Keratinocyte (primary cell): Measurements from ENCODE around the gene HOPX. TPM values are rescaled to one million over a fixed set of nuclear protein-coding genes. Genes with fewer than 3 reads are reported as not detected.

Experiments
- DNase-seq: peaks from one replicate; pipeline ENCODE4 v3.0.0-alpha.2; 2011; ENCODE audit warnings: low read depth, missing footprints, low spot score
- FAIRE-seq: peaks from 2 replicates; lab custom pipeline; 2011; peaks lifted over from hg19 to GRCh38; lab: Jason Lieb, UNC
- H2AFZ ChIP-seq: 2 replicates; pipeline ENCODE4 v1.6.0; 2012; ENCODE audit warnings: low read length, control low read depth, inconsistent platforms; ENCODE audit not compliant: control insufficient read depth
- H3K27ac ChIP-seq: 2 replicates; pipeline ENCODE4 v1.5.1; 2011; ENCODE audit warnings: low read length; ENCODE audit not compliant: control insufficient read depth, insufficient read depth
- H3K27me3 ChIP-seq: 3 replicates; pipeline ENCODE4 v1.6.0; 2011; ENCODE audit warnings: low read length; ENCODE audit not compliant: control insufficient read depth, insufficient read depth; ENCODE audit errors: extremely low read depth
- H3K36me3 ChIP-seq, 2 experiments: 2 replicates in 1 of 2; 3 replicates in 1 of 2; pipeline ENCODE4 v1.5.1; 2011; ENCODE audit warnings: low read length in 2 of 2, mild to moderate bottlenecking in 1 of 2; ENCODE audit not compliant: control insufficient read depth in 2 of 2, insufficient read depth in 2 of 2; ENCODE audit errors: extremely low read depth in 1 of 2
- H3K4me1 ChIP-seq: 3 replicates; pipeline ENCODE4 v1.5.1; 2011; ENCODE audit warnings: low read length; ENCODE audit not compliant: control insufficient read depth, insufficient read depth; ENCODE audit errors: extremely low read depth
- H3K4me2 ChIP-seq: 3 replicates; pipeline ENCODE4 v1.6.0; 2011; ENCODE audit warnings: low read depth, low read length; ENCODE audit not compliant: control insufficient read depth, insufficient read depth; ENCODE audit errors: extremely low read depth
- H3K4me3 ChIP-seq, 3 experiments: fragments of 200-600 bp in 1 of 3; sonication (generic) in 1 of 3; 2 replicates in 2 of 3; 3 replicates in 1 of 3; pipeline ENCODE4 v1.5.1; 2011 to 2016; ENCODE audit warnings: low read length in 3 of 3, mild to moderate bottlenecking in 3 of 3, control low read depth in 2 of 3, inconsistent platforms in 1 of 3, low read depth in 1 of 3, mixed read lengths in 1 of 3, mixed run types in 1 of 3, moderate library complexity in 1 of 3; ENCODE audit not compliant: control insufficient read depth in 2 of 3, insufficient read depth in 2 of 3; ENCODE audit errors: extremely low read depth in 1 of 3
- H3K79me2 ChIP-seq: 2 replicates; pipeline ENCODE4 v1.6.0; 2012; ENCODE audit warnings: low read length; ENCODE audit not compliant: control insufficient read depth, insufficient read depth
- H3K9ac ChIP-seq: 3 replicates; pipeline ENCODE4 v1.6.0; 2011; ENCODE audit warnings: low read length; ENCODE audit not compliant: control insufficient read depth, insufficient read depth; ENCODE audit errors: extremely low read depth
- H3K9me1 ChIP-seq: 3 replicates; pipeline ENCODE4 v1.6.0; 2011; ENCODE audit warnings: low read length; ENCODE audit not compliant: control insufficient read depth, insufficient read depth; ENCODE audit errors: extremely low read depth
- H3K9me3 ChIP-seq: 2 replicates; pipeline ENCODE4 v1.5.1; 2012; ENCODE audit warnings: low read depth, low read length; ENCODE audit not compliant: control insufficient read depth
- H4K20me1 ChIP-seq: 3 replicates; pipeline ENCODE4 v1.6.0; 2011; ENCODE audit warnings: low read length; ENCODE audit not compliant: control insufficient read depth, insufficient read depth; ENCODE audit errors: extremely low read depth
- CTCF ChIP-seq, 3 experiments: IDR thresholded peaks in 1 of 3; conservative IDR thresholded peaks in 1 of 3; optimal IDR thresholded peaks in 1 of 3; 2 replicates in 2 of 3; 3 replicates in 1 of 3; pipeline versions ENCODE3 to v1.5.1; 2011; ENCODE audit warnings: low read length in 3 of 3, mild to moderate bottlenecking in 3 of 3, moderate library complexity in 2 of 3, control low read depth in 1 of 3, inconsistent platforms in 1 of 3; ENCODE audit not compliant: insufficient read depth in 2 of 3; ENCODE audit errors: extremely low read depth in 1 of 3
- EZH2 ChIP-seq: IDR thresholded peaks from one replicate; pipeline ENCODE4 v1.6.1; 2012; ENCODE audit warnings: inconsistent platforms, mild to moderate bottlenecking, low read length, moderate library complexity
- dilution Hi-C: fragments of 300-500 bp; cut with MboI; formaldehyde crosslinking; loops from one replicate; pipeline ENCODE4 v1.7.0; 2020; ENCODE audit warnings: low sequenced_read_pairs; ENCODE audit not compliant: extremely low pct_ligation_motif_present
- polyA plus RNA-seq, 5 experiments: library from polyadenylated mRNA; depleted of rRNA in 3 of 5; stranded (reverse) in 3 of 5; stranded (forward) in 1 of 5; unstranded in 1 of 5; fragments of >200 nt; gene quantifications; 1 replicate in 1 of 5; 2 replicates in 3 of 5; 3 replicates in 1 of 5; pipeline versions ENCODE4 v1.2.1 to v1.2.3, GENCODE V29; 2011 to 2012; ENCODE audit warnings: missing spikeins in 2 of 5, low read depth in 1 of 5, low replicate concordance in 1 of 5

The HOPX gene
- polyA plus RNA-seq, 1 donor (not counting 4 experiments of a cell fraction or from before 2014, with no cell fraction given): 8.5 TPM

- Histone ChIP-seq H3K4me1 (peaks cover 11% of the 10 kb centered on the region), H3K4me2 (no peak overlapping the region), H3K9me1 (no peaks in the 10 kb centered on the region), H3K36me3 (no peaks in the 10 kb centered on the region), H3K9ac (no peak overlapping the region), H3K27me3 (no peaks in the 10 kb centered on the region), H2AFZ (no peak overlapping the region), H3K4me3 (no peak overlapping the region), H3K9me3 (no peaks in the 10 kb centered on the region), H3K79me2 (no peaks in the 10 kb centered on the region), H3K27ac (no peak overlapping the region), H4K20me1 (no peaks in the 10 kb centered on the region)
- no peak for DNase-seq
- no peak for FAIRE-seq
- dilution Hi-C loops: no loop called here
- no peak for TF ChIP-seq CTCF (optimal IDR thresholded peaks at IDR 0.05 in 1 of 3, IDR thresholded peaks at IDR 0.05 in 1 of 3, conservative IDR thresholded peaks at IDR 0.05 in 1 of 3; ENCODE audit: extremely low read depth in 1 of 3, insufficient read depth in 2 of 3, low read length in 3 of 3)
- TF ChIP-seq EZH2: no peak
Observed at GRCh38 chr4:56705334-56705733, 24.2 kb upstream of the HOPX start.

DNA sequence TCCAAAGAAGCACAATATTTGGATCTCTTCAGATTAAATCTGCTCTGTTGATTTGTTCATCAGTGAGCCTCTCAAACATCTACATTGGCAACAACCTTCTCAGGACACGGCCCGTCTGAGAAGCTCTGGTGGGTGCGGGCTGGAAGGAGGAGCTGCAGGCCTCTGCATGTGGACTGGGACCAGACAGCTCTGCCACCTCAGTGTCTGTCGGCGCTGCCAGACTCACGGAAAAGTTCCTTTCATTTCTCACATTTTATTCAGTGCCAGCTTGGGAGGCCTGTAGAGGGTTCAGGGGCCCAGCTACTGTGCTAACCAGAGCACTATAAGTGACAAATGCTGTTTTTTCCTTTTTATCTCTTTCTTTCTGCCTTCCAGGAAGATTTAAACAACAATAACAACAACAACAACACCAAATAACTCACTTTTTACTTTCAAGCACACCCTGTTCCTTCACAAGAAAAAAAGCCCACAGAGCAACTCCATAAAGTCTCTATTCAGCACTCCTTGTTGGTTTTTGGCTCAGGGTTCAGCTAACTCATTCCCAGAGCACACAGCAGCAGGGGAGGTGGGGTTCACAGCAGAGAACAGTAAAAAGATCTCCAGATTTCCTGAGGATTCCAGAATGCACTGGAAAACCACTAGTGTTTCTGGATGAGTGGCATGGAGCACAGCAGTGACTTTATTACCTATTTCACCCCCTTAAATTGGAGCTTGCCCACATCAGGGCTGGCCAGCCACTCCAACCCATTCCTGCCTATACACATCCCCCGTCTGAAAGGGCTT, 23.2 kb upstream of the HOPX start:
- Histone ChIP-seq H3K4me1 (peaks cover 11% of the 10 kb centered on the region), H3K79me2 (no peaks in the 10 kb centered on the region), H3K9me3 (no peaks in the 10 kb centered on the region), H4K20me1 (no peaks in the 10 kb centered on the region), H3K27me3 (no peaks in the 10 kb centered on the region), H3K9ac (peak overlapping the region; percentile 50), H3K36me3 (no peaks in the 10 kb centered on the region), H3K27ac (no peak overlapping the region), H3K4me2 (peak overlapping the region; percentile 82), H3K9me1 (no peaks in the 10 kb centered on the region), H3K4me3 (peak overlapping the region in 2 of 3 experiments; percentile 37 to 58), H2AFZ (peak overlapping the region; percentile 91)
- dilution Hi-C loops: no loop called here
- DNase-seq (no peak), FAIRE-seq (peak; percentile 72)
- no peak for TF ChIP-seq CTCF (optimal IDR thresholded peaks at IDR 0.05 in 1 of 3, IDR thresholded peaks at IDR 0.05 in 1 of 3, conservative IDR thresholded peaks at IDR 0.05 in 1 of 3; ENCODE audit: extremely low read depth in 1 of 3, insufficient read depth in 2 of 3, low read length in 3 of 3)
- TF ChIP-seq EZH2: no peak
